Endodermal cell (in vitro differentiated cells): Measurements from ENCODE around the gene VBP1. TPM values are rescaled to one million over a fixed set of nuclear protein-coding genes. Genes with fewer than 3 reads are reported as not detected.
"Not testable (repeated sequence)": the region's sequence is repeated elsewhere in the genome, so short reads cannot be mapped to it uniquely, and the experiment has no call there.

ENCODE experiments used
- DNase-seq: peaks from one replicate; pipeline ENCODE4 v3.0.0-alpha.2; 2017
- H3K27ac ChIP-seq: 2 replicates; pipeline ENCODE4 v1.5.1; 2013; ENCODE audit warnings: mild to moderate bottlenecking, low read depth, low read length, moderate library complexity
- H3K27me3 ChIP-seq: 2 replicates; pipeline ENCODE4 v1.6.1; 2013; ENCODE audit warnings: mild to moderate bottlenecking, low read length, moderate library complexity; ENCODE audit not compliant: insufficient read depth, control insufficient read depth, poor library complexity, severe bottlenecking
- H3K36me3 ChIP-seq: 2 replicates; pipeline ENCODE4 v1.7.0; 2013; ENCODE audit warnings: mild to moderate bottlenecking, low read length, moderate library complexity; ENCODE audit not compliant: control insufficient read depth, insufficient read depth
- H3K4me1 ChIP-seq: one replicate; pipeline ENCODE4 v1.7.0; 2013; ENCODE audit warnings: low read length; ENCODE audit not compliant: control insufficient read depth, insufficient read depth
- H3K4me3 ChIP-seq: 2 replicates; pipeline ENCODE4 v1.5.1; 2013; ENCODE audit warnings: mild to moderate bottlenecking, low read length, moderate library complexity
- H3K9ac ChIP-seq: 2 replicates; pipeline ENCODE4 v1.6.1; 2013; ENCODE audit warnings: mild to moderate bottlenecking, low read length, moderate library complexity; ENCODE audit not compliant: poor library complexity, severe bottlenecking; ENCODE audit errors: extremely low read depth
- H3K9me3 ChIP-seq: 2 replicates; pipeline ENCODE4 v1.6.1; 2013; ENCODE audit warnings: mild to moderate bottlenecking, low read length, moderate library complexity; ENCODE audit not compliant: control insufficient read depth
- H3K27ac Mint-ChIP-seq: 2 replicates; pipeline ENCODE4 v1.8.0; 2020; ENCODE audit warnings: mixed read lengths
- H3K27me3 Mint-ChIP-seq: 2 replicates; pipeline ENCODE4 v1.8.0; 2021; ENCODE audit warnings: mild to moderate bottlenecking, mixed read lengths; ENCODE audit not compliant: insufficient read depth
- H3K36me3 Mint-ChIP-seq: 2 replicates; pipeline ENCODE4 v1.8.0; 2020; ENCODE audit warnings: low read depth, mixed read lengths
- H3K4me1 Mint-ChIP-seq: 2 replicates; pipeline ENCODE4 v1.8.0; 2020; ENCODE audit warnings: mixed read lengths
- H3K4me3 Mint-ChIP-seq: 2 replicates; pipeline ENCODE4 v1.8.0; 2020; ENCODE audit warnings: mild to moderate bottlenecking, moderate library complexity, mixed read lengths
- H3K9me3 Mint-ChIP-seq: 2 replicates; pipeline ENCODE4 v1.8.0; 2020; ENCODE audit warnings: mild to moderate bottlenecking, mixed read lengths
- CTCF ChIP-seq: fragments of 200-600 bp; sonication (generic); conservative IDR thresholded peaks from 2 replicates; pipeline ENCODE4 v1.5.0; 2021; ENCODE audit warnings: antibody characterized with exemption, mild to moderate bottlenecking
- WGBS, 2 experiments: methylation state at CpG; one replicate each; pipeline versions ENCODE4 v1.1.5 to v1.1.7; 2013; ENCODE audit warnings: missing lambda C conversion rate in 2 of 2, mixed read lengths in 1 of 2; ENCODE audit not compliant: insufficient coverage in 1 of 2, insufficient read length in 1 of 2; 5-methylcytosine and 5-hydroxymethylcytosine counted together
- total RNA-seq, 2 donors: library from RNA; stranded (reverse); fragmentation: NEBNext Ultra II Directional in 1 of 2; extraction: Animal tissue kit (Norgen Biotek cat#: 25700) in 1 of 2; gene quantifications; 2 replicates in 1 of 2; 3 replicates in 1 of 2; pipeline ENCODE4 v1.2.1, GENCODE V29; 2021

VBP1 gene
- total RNA-seq, 2 donors from 2014 or later, result 83.5 to 97.0 TPM

GRCh38 chrX:155266439-155266838 lies 50.2 kb downstream of the VBP1 start:
- H3K4me3 Mint-ChIP-seq, result no peak overlapping the region
- Histone ChIP-seq H3K27ac (no peak overlapping the region), H3K9me3 (no peaks in the 10 kb centered on the region), H3K4me1 (no peaks in the 10 kb centered on the region), H3K4me3 (no peak overlapping the region), H3K27me3 (no peaks in the 10 kb centered on the region), H3K36me3 (no peaks in the 10 kb centered on the region), H3K9ac (no peak overlapping the region)
- peaks cover under 1% of the 10 kb centered on the region for H3K36me3 Mint-ChIP-seq
- DNase-seq, result no peak
- no peak for TF ChIP-seq CTCF
- H3K27me3 Mint-ChIP-seq, result no peaks in the 10 kb centered on the region
- no peak overlapping the region for H3K27ac Mint-ChIP-seq
- H3K4me1 Mint-ChIP-seq, result no peaks in the 10 kb centered on the region
- H3K9me3 Mint-ChIP-seq, result peaks cover 41% of the 10 kb centered on the region
- WGBS, 2 experiments, result 100% methylated on average over 1 of the region's 1 CpG; no CpG with 5 or more reads in 1 of the 2 experiments

GRCh38 chrX:155267995-155268394 lies 51.7 kb downstream of the VBP1 start:
- H3K4me1 ChIP-seq, H3K4me3 ChIP-seq, H3K9me3 ChIP-seq, H3K9ac ChIP-seq, H3K36me3 Mint-ChIP-seq, H3K27ac ChIP-seq, H3K27ac Mint-ChIP-seq, H3K36me3 ChIP-seq, DNase-seq, H3K4me3 Mint-ChIP-seq, H3K27me3 Mint-ChIP-seq, H3K4me1 Mint-ChIP-seq, H3K27me3 ChIP-seq: not testable (repeated sequence)
- WGBS, 2 experiments, result no CpG with 5 or more reads among the region's 1 CpG
- H3K9me3 Mint-ChIP-seq, result peaks cover 44% of the 10 kb centered on the region

- no peaks in the 10 kb centered on the region for H3K9me3 ChIP-seq
- TF ChIP-seq CTCF, result no peak
- H3K9me3 Mint-ChIP-seq, result peaks cover 48% of the 10 kb centered on the region
Observed at GRCh38 chrX:155270969-155271368, 54.7 kb downstream of the VBP1 start.

GRCh38 chrX:155279873-155280272 lies 63.6 kb downstream of the VBP1 start:
- no peak overlapping the region for H3K9ac ChIP-seq
- no peaks in the 10 kb centered on the region for H3K4me1 ChIP-seq
- no peaks in the 10 kb centered on the region for H3K4me1 Mint-ChIP-seq
- peaks cover 46% of the 10 kb centered on the region for H3K9me3 Mint-ChIP-seq
- no peak overlapping the region for H3K27ac ChIP-seq
- no peak overlapping the region for H3K4me3 Mint-ChIP-seq
- H3K27ac Mint-ChIP-seq, result no peak overlapping the region
- H3K27me3 ChIP-seq, result no peaks in the 10 kb centered on the region
- H3K36me3 ChIP-seq, result no peaks in the 10 kb centered on the region
- H3K27me3 Mint-ChIP-seq, result no peaks in the 10 kb centered on the region
- no peaks in the 10 kb centered on the region for H3K36me3 Mint-ChIP-seq
- H3K4me3 ChIP-seq, result no peak overlapping the region
- no peak for TF ChIP-seq CTCF
- H3K9me3 ChIP-seq, result no peaks in the 10 kb centered on the region
- 100% methylated on average over 1 of the region's 1 CpG; no CpG with 5 or more reads in 1 of the 2 experiments for WGBS, 2 experiments
- DNase-seq, result no peak

More at GRCh38 chrX:155270969-155271368, 54.7 kb downstream of the VBP1 start:
- WGBS, 2 experiments, result 89% methylated on average over 1 of the region's 1 CpG; no CpG with 5 or more reads in 1 of the 2 experiments
- H3K9ac ChIP-seq, result no peak overlapping the region
- no peak overlapping the region for H3K27ac ChIP-seq
- Mint-ChIP-seq H3K4me1 (no peaks in the 10 kb centered on the region), H3K36me3 (no peaks in the 10 kb centered on the region), H3K27me3 (no peaks in the 10 kb centered on the region), H3K27ac (no peak overlapping the region), H3K4me3 (no peak overlapping the region)
- no peaks in the 10 kb centered on the region for H3K4me1 ChIP-seq
- DNase-seq, result no peak
- H3K4me3 ChIP-seq, result no peak overlapping the region
- no peaks in the 10 kb centered on the region for H3K27me3 ChIP-seq
- H3K36me3 ChIP-seq, result no peaks in the 10 kb centered on the region
